HG03460 (cell line): ENCODE data around the gene ARMC8.

Experiments used
- ATAC-seq: cut with Tn5 transposase; IDR thresholded peaks from one replicate; pipeline ENCODE4 v1.9.1; 2021; ENCODE audit not compliant: unreplicated experiment

ARMC8 gene

DNA sequence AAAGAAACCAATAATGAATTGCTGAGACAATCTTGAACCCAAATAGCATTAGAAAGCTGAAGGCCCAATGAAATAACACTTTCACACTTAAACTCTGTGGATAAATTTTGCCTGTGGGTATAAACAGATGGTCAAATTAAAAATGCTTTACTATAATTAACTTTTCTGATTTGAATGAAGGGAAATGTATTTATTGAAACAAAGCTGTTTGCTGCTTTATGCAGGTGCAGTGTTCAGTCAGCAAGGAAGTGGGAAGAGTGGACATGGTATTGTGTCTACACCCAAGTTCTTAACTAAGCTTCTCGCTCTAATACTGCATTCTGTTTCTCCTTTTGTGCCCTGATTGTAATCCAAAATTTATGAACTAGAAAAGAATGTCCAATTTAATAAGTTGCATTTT, 110.8 kb downstream of the ARMC8 start:
- ATAC-seq = no peak

GRCh38 chr3:138300647-138301046, 113.5 kb downstream of the ARMC8 start:
- ATAC-seq = no peak

- no peak for ATAC-seq
These were observed 116.4 kb downstream of the ARMC8 start for GRCh38 chr3:138303474-138303873.

DNA sequence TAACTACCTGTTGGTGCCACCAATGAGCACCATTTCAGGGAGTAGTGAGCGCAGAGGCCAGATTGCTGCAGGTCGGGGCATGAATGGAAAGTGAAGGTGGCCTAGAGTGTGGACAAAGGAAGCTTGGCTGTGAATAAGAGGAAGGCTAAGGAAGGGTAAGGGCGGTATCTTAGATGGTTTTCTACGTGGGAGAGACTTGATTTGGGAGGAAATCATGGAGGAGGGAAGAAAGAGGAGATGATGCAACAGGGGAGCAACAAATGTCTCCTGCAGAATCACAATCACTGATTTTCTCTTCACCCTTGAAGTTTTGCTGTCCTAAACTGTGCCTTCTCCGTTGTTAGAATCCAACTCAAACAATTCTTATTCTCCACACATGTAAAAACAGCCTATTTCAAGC, 120.8 kb downstream of the ARMC8 start:
- ATAC-seq = no peak

DNA sequence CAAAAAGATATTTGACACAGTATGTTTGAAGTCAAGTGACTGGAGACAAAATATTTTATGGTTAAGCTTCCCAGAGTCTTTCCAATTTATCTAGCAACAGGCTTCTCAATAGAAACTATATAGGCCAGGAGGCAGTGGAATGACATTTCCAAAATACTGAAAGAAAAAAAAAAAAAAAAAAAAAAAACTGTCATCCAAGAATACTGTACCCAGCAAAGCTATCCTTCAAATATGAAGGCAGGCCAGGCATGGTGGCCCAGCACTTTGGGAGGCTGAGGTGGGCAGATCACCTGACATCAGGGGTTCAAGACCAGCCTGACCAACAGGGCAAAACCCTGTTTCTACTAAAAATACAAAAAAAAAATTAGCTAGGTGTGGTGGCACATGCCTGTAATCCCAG, 121.7 kb downstream of the ARMC8 start:
- ATAC-seq = no peak

- no peak for ATAC-seq
These were observed 123.4 kb downstream of the ARMC8 start for GRCh38 chr3:138310494-138310893.

DNA sequence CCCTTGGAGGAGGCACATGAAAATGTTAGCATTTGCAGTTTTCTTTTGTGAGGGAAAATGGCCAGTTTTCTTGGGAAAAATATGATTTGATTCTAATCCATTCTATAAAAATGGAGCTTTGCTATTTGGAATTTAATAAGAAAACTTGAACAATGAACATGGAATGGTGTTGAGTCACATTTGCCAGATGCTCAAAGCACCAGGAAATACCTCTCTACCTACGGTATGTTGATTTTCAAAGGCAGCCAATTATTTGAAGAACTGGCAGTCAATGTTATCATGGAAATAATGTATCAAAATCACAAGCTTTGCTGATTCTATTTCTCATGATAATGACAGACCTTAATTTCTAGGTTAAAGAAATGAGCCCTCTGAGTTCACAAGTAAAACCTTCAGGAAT, 127.7 kb downstream of the ARMC8 start:
- no peak for ATAC-seq

- no peak for ATAC-seq
These were observed 130.6 kb downstream of the ARMC8 start for GRCh38 chr3:138317687-138318086.

DNA sequence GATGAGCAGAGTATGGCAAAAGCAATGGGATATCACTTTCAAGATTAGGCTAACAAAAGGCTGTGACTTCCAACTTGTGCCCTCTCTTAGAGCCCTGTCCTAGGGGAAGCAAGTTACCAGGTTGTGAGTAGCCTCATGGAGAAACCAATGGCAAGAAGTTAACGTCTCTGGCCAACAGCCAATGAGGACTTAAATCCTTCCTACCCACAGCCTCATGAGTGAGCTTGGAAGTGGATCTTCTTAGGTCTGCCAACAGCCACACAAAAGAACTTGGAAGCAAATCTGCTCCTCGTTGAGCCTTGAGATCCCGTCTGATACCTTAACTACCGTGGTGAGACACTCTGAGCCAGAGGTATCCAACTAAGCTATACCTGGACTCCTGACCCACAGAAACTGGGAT, 136.9 kb downstream of the ARMC8 start:
- ATAC-seq = no peak

DNA sequence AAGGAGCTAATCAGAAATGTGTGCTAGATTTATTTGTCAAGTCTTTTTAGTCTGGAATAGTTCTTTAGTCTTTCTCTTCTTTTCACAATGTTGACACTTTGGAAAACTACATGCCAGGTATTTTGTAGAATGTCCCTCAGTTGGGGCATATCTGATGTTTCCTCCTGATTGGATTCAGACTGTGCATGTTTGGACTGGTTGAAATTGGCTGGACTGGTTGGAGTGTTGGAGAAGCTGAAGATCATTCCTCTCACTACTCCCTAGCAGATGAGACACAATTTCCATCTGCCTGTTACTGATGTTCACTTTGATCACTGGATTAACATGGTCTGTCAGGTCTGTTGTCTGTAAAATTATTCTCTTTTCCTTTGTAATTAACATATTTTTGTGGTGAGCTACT, 138.9 kb downstream of the ARMC8 start:
- no peak for ATAC-seq

DNA sequence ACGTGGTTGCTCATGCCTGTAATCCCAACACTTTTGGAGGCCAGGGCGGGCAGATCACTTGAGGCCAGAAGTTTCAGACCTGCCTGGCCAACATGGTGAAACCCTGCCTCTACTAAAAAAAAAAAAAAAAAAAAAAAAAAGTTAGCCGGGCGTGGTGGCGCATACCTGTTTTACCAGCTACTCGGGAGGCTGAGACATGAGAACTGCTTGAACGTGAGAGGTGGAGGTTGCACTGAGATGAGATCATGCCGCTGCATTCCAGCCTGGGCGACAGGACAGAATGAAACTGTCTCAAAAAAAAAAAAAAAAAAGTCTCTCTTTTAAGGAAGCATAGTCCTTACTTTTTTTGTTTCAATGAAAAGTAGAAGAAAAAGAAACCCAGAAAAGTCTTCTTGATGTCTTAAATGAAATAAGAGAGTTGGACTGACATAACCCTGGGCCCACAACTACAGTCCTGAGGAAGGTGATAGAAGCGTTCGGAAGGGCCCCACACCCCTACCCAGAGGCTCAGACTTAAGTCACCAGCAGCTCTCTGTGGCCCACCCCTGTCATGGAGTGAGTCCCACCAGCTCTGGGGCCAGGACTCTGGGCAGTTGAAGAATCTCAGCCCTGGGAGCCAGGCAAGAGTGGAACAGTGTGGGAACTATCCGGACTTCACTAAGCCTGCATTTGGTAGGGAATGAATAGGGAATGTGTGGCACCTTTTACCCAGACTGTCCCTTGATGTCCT, 139.9 kb downstream of the ARMC8 start:
- no peak for ATAC-seq

- no peak for ATAC-seq
These were observed 140.7 kb downstream of the ARMC8 start for GRCh38 chr3:138327831-138328230.

- ATAC-seq = no peak
These were observed 141.2 kb downstream of the ARMC8 start for GRCh38 chr3:138328341-138328740.

DNA sequence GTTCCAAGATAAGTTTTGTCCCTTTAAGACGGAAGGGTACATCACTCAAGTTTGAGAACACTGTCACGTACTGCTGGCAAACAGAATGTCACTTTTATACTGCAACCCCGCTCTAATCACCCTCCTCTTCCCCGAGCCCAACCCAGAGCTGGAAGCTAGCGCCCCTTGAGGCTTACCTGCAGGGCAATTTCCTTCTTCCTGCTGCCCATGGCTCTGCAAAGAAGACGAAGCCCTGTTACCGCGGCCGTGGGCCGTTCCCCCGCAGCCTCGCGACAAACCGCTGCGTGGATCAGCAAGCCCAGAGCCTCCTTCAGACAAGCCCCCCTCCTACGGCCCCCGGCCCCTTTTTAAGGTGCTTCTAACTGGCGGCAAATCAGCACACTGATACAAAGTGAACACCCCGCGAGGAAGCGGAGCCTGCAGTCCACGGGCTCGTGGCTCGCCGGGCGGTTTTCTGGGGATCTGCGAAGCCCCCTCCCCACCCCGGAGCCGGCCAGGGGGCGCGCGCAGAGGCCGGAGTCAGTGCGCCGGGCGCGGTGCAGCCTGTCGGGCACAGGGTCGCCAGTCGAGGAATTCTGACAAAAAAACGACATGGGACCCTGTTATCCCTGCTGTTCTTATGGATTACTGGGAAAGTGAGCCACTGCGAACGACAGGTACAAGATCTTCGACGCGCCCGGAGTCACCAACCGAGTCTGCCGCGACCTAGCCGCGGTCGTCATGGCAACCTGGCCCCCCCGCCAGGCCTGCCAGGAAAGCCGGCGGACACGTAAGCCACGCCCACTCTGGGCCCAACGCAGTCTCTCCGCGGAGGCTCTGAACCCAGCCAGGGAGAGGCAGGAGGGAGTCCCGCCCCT, 142.3 kb downstream of the ARMC8 start, which contains the start of gene NME9:
Gene NME9, minus strand, starts transcription at position 725 of the 857 bp plus-strand sequence. Its CDS starts 516 bp downstream, at position 209.
- peak; percentile 76 for ATAC-seq

DNA sequence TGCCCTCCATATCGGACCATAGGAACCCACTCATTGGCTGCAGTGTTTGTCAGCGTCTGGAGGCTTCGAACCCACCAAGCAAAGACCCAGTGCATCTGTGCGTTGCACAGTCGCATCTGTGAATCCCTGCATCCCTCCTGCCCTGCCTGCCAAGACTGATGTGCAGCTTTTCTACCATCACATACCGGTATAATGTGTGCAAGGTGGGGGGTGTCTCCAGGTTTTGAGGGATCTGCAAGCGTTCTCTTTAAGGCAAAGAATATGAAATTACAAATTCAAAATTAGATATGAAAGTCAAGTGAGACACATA, 142.8 kb downstream of the ARMC8 start:
- no peak for ATAC-seq

GRCh38 chr3:138331143-138331894, 144.2 kb downstream of the ARMC8 start:
- no peak for ATAC-seq

GRCh38 chr3:138332472-138333073, 145.5 kb downstream of the ARMC8 start:
- ATAC-seq = no peak

DNA sequence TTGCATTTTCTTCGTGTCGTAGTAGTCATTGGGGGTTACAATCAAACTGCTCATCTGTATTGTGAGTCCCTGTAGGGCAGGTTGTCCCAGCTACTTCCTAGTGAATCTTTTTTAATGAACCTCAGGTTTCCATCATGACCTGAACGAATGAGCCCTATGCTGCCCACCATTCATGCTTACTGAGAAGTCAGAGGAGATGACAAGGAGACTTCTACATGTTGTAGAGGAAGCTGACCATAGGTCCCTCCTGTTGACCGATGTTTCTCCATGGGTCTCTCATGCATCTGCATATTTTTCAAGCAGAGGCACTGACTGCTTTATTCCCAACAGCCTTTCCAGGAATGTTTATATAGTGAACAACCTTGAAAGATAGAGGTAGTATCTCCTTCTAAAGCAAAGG, 147.5 kb downstream of the ARMC8 start:
- ATAC-seq = no peak

- no peak for ATAC-seq
These were observed 149.4 kb downstream of the ARMC8 start for GRCh38 chr3:138336454-138336999.

DNA sequence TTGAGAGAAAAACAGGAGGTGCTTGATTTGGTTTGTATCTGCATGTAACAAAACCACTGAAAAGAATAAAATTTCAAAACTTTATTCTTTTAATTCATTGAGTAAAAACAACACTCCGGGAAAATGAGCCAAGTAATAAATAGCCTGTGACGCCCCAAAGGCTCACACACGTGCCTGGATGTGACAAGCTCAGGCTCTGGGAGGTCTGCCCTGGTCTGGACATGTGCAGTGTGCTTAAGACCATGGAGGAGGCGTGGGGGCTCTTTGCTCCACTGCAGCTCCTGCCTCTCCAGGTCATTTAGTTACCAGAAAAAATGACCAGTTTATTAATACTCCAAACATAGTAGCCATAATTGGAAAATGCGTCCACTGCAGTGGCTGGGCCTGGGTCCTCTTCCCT, 151.1 kb downstream of the ARMC8 start:
- no peak for ATAC-seq

DNA sequence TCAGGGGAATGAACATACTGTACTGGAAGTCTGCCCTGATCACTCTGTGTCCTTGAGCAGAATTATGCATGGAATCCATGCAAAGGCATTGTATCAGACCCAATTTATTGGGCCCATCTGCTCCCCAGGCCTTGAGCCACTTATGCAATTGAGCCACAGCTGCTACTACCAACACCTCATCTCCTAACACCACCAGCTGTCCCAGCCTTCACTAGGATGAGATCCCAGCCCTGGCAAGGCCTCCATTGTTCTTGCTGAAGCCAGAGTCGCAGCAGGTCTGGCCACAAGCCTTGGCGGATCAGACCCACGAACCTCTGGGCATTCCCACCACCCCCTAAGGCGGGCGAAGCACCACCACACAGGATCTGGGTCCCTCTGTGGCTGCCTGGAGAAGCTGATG, 151.7 kb downstream of the ARMC8 start:
- ATAC-seq = no peak
